HL-60 (cell line): ENCODE data around the gene WNT3.

Experiments used
- CTCF ChIP-seq: IDR thresholded peaks from one replicate; pipeline ENCODE4 v1.5.1; 2011; ENCODE audit warnings: low read length, control low read depth, inconsistent platforms; ENCODE audit not compliant: insufficient read depth
- POLR2AphosphoS5 ChIP-seq: IDR thresholded peaks from 2 replicates; pipeline ENCODE4 v1.6.1; 2012; ENCODE audit warnings: low read depth
- REST ChIP-seq: IDR thresholded peaks from 2 replicates; pipeline ENCODE4 v1.6.1; 2012; ENCODE audit warnings: low read depth; ENCODE audit not compliant: insufficient replicate concordance
- SPI1 ChIP-seq: IDR thresholded peaks from 2 replicates; pipeline ENCODE4 v1.6.1; 2012; ENCODE audit warnings: low read depth, mild to moderate bottlenecking, borderline replicate concordance

GRCh38 chr17:46795379-46795952 lies 23.0 kb downstream of the WNT3 start:
- TF ChIP-seq CTCF (no peak), POLR2AphosphoS5 (no peak), SPI1 (no peak), REST (no peak)
